IMR-90 (cell line): ENCODE measurements around the gene COL28A1. TPM values are rescaled to one million over a fixed set of nuclear protein-coding genes. Genes with fewer than 3 reads are reported as not detected.

Experiments
- ATAC-seq: fragments of 200-7000 bp; cut with Tn5 transposase; 2 replicates; pipeline ENCODE4 v1.9.1; 2020; ENCODE audit warnings: low read depth, mild to moderate bottlenecking, moderate library complexity
- BruUV-seq: library from RNA; stranded (reverse); fragments of 400-500 nt; replicated peaks from 2 replicates; lab custom pipeline; 2021; lab: Mats Ljungman, UMichigan
- CTCF ChIA-PET: fragments of 300-600 bp; formaldehyde crosslinking; extraction: SDS; loops from one replicate; lab custom pipeline; 2021; ENCODE audit warnings: antibody characterized with exemption; lab: Yijun Ruan, JAX
- POLR2A ChIA-PET: fragments of 300-600 bp; sonication (Branson Sonifier 250); formaldehyde crosslinking; loops from one replicate; lab custom pipeline; 2022; ENCODE audit warnings: antibody characterized with exemption; ENCODE audit not compliant: unreplicated experiment; lab: Charles Lee
- DNase-seq: peaks from one replicate; pipeline ENCODE4 v3.0.0; 2013
- H2AFZ ChIP-seq: replicated peaks from 2 replicates; pipeline ENCODE3; 2013; ENCODE audit warnings: low read length, mild to moderate bottlenecking; ENCODE audit not compliant: poor library complexity
- H2AK5ac ChIP-seq: 2 replicates; pipeline ENCODE4 v1.6.1; 2013; ENCODE audit warnings: low read depth, low read length, inconsistent platforms
- H2AK9ac ChIP-seq: replicated peaks from 2 replicates; pipeline ENCODE3; 2013; ENCODE audit warnings: mild to moderate bottlenecking, low read depth, low read length, moderate library complexity; ENCODE audit not compliant: poor library complexity
- H2BK120ac ChIP-seq: 2 replicates; pipeline ENCODE4 v1.6.1; 2013; ENCODE audit warnings: low read depth, low read length, inconsistent platforms
- H2BK15ac ChIP-seq: 3 replicates; pipeline ENCODE4 v1.6.1; 2013; ENCODE audit warnings: low read depth, low read length, inconsistent platforms
- H2BK20ac ChIP-seq: 2 replicates; pipeline ENCODE4 v1.6.1; 2013; ENCODE audit warnings: low read depth, mild to moderate bottlenecking, inconsistent platforms, low read length, moderate library complexity
- H2BK5ac ChIP-seq: 2 replicates; pipeline ENCODE4 v1.6.1; 2013; ENCODE audit warnings: mild to moderate bottlenecking, low read depth, low read length, inconsistent platforms; ENCODE audit not compliant: poor library complexity, severe bottlenecking
- H3K14ac ChIP-seq: replicated peaks from 2 replicates; pipeline ENCODE4 v1.6.1; 2013; ENCODE audit warnings: low read depth, low read length, inconsistent platforms
- H3K18ac ChIP-seq: 2 replicates; pipeline ENCODE4 v1.6.1; 2013; ENCODE audit warnings: low read depth, low read length, control low read depth
- H3K23ac ChIP-seq: 2 replicates; pipeline ENCODE4 v1.6.1; 2013; ENCODE audit warnings: low read depth, low read length, inconsistent platforms
- H3K27ac ChIP-seq: 2 replicates; pipeline ENCODE4 v1.5.1; 2013; ENCODE audit warnings: mild to moderate bottlenecking, control low read depth, low read length; ENCODE audit not compliant: insufficient read depth
- H3K27me3 ChIP-seq: 2 replicates; pipeline ENCODE4 v1.6.1; 2013; ENCODE audit warnings: low read length; ENCODE audit not compliant: control insufficient read depth, insufficient read depth
- H3K36me3 ChIP-seq: 2 replicates; pipeline ENCODE4 v1.6.1; 2013; ENCODE audit warnings: low read length, mixed read lengths; ENCODE audit not compliant: control insufficient read depth, insufficient read depth
- H3K4ac ChIP-seq: 2 replicates; pipeline ENCODE4 v1.6.1; 2013; ENCODE audit warnings: low read depth, low read length, inconsistent platforms
- H3K4me1 ChIP-seq: 2 replicates; pipeline ENCODE4 v1.6.1; 2013; ENCODE audit warnings: low read length, mixed read lengths; ENCODE audit not compliant: control insufficient read depth, insufficient read depth
- H3K4me2 ChIP-seq: 2 replicates; pipeline ENCODE4 v1.6.1; 2013; ENCODE audit warnings: low read depth, mild to moderate bottlenecking, control low read depth, low read length, moderate library complexity
- H3K4me3 ChIP-seq: 2 replicates; pipeline ENCODE4 v1.5.1; 2013; ENCODE audit warnings: low read depth, mild to moderate bottlenecking, control low read depth, low read length, moderate library complexity; ENCODE audit not compliant: insufficient read depth
- H3K56ac ChIP-seq: 2 replicates; pipeline ENCODE4 v1.6.1; 2013; ENCODE audit warnings: low read length, inconsistent platforms; ENCODE audit not compliant: insufficient read depth; ENCODE audit errors: extremely low read depth
- H3K79me1 ChIP-seq, 2 experiments: 2 replicates each; pipeline ENCODE4 v1.6.1; 2013; ENCODE audit warnings: low read length in 2 of 2, inconsistent platforms in 1 of 2, low read depth in 1 of 2
- H3K9ac ChIP-seq: 2 replicates; pipeline ENCODE4 v1.6.1; 2013; ENCODE audit warnings: low read depth, low read length, control low read depth
- H3K9me1 ChIP-seq: 2 replicates; pipeline ENCODE4 v1.6.1; 2013; ENCODE audit warnings: low read length, inconsistent platforms; ENCODE audit not compliant: insufficient read depth
- H3K9me3 ChIP-seq: 2 replicates; pipeline ENCODE4 v1.6.1; 2013; ENCODE audit warnings: low read length; ENCODE audit not compliant: control insufficient read depth, insufficient read depth
- H4K20me1 ChIP-seq: 2 replicates; pipeline ENCODE4 v1.6.1; 2013; ENCODE audit warnings: low read length, inconsistent platforms; ENCODE audit not compliant: insufficient read depth
- H4K5ac ChIP-seq: 2 replicates; pipeline ENCODE4 v1.6.1; 2013; ENCODE audit warnings: mild to moderate bottlenecking, low read depth, low read length, control low read depth
- H4K8ac ChIP-seq, 2 experiments: 2 replicates each; pipeline ENCODE4 v1.6.1; 2013; ENCODE audit warnings: low read depth in 2 of 2, low read length in 2 of 2, control low read depth in 1 of 2, inconsistent platforms in 1 of 2
- H4K91ac ChIP-seq: 2 replicates; pipeline ENCODE4 v1.6.1; 2013; ENCODE audit warnings: low read depth, low read length, inconsistent platforms; ENCODE audit not compliant: insufficient read depth
- BHLHE40 ChIP-seq: fragments of 150-350 bp; IDR thresholded peaks from 2 replicates; pipeline ENCODE4 v1.6.1; 2016; ENCODE audit warnings: mild to moderate bottlenecking, low read depth, low read length
- CEBPB ChIP-seq: IDR thresholded peaks from 2 replicates; pipeline ENCODE4 v1.6.1; 2012; ENCODE audit warnings: low read depth, low read length, improper control_type of control experiment
- CHD1 ChIP-seq: IDR thresholded peaks from 2 replicates; pipeline ENCODE4 v1.6.1; 2012; ENCODE audit warnings: low read depth, low read length, improper control_type of control experiment
- MAZ ChIP-seq: IDR thresholded peaks from 2 replicates; pipeline ENCODE4 v1.6.1; 2012; ENCODE audit warnings: low read depth, mild to moderate bottlenecking, low read length, improper control_type of control experiment, moderate library complexity, borderline replicate concordance
- NFE2L2 ChIP-seq: fragments of 150-350 bp; IDR thresholded peaks from 2 replicates; pipeline ENCODE4 v1.6.1; 2016; ENCODE audit warnings: low read depth, mild to moderate bottlenecking, low read length
- POLR2A ChIP-seq: IDR thresholded peaks from 2 replicates; pipeline ENCODE4 v1.6.1; 2012; ENCODE audit warnings: mild to moderate bottlenecking, low read depth, low read length
- RAD21 ChIP-seq: IDR thresholded peaks from 2 replicates; pipeline ENCODE4 v1.6.1; 2012; ENCODE audit warnings: low read length, improper control_type of control experiment
- RCOR1 ChIP-seq: IDR thresholded peaks from 2 replicates; pipeline ENCODE4 v1.6.1; 2012; ENCODE audit warnings: mild to moderate bottlenecking, low read length, improper control_type of control experiment; ENCODE audit not compliant: insufficient replicate concordance
- RFX5 ChIP-seq: IDR thresholded peaks from 2 replicates; pipeline ENCODE4 v1.8.0; 2012; ENCODE audit warnings: low read depth, mild to moderate bottlenecking, low read length, moderate library complexity
- USF2 ChIP-seq: fragments of 150-350 bp; IDR thresholded peaks from 2 replicates; pipeline ENCODE4 v1.6.1; 2017; ENCODE audit warnings: mild to moderate bottlenecking, antibody characterized with exemption, low read length, low read depth
- WGBS, 2 experiments: methylation state at CpG; one replicate each; pipeline versions ENCODE4 v1.1.5 to v1.1.7; 2013; ENCODE audit warnings: missing lambda C conversion rate in 2 of 2; ENCODE audit not compliant: insufficient read length in 1 of 2; ENCODE audit errors: extremely low coverage in 2 of 2; 5-methylcytosine and 5-hydroxymethylcytosine counted together
- dilution Hi-C: fragments of 300-500 bp; cut with HindIII; formaldehyde crosslinking; loops from one replicate; pipeline ENCODE4 v1.14.3; 2018; ENCODE audit warnings: low sequenced_read_pairs; ENCODE audit not compliant: unreplicated experiment
- in situ Hi-C: fragments of 300-500 bp; cut with MboI; formaldehyde crosslinking; loops from 3 replicates; pipeline ENCODE4 v1.14.3; 2019; ENCODE audit warnings: low sequenced_read_pairs, inconsistent platforms, mixed read lengths
- intact Hi-C: fragments of 100-400 bp; cut with micrococcal nuclease; formaldehyde crosslinking; loops from 2 replicates; pipeline ENCODE4 v1.10.0; 2022
- polyA plus RNA-seq, 3 experiments: library from polyadenylated mRNA; depleted of rRNA; stranded (reverse); fragments of >200 nt; gene quantifications; 2 replicates each; pipeline ENCODE4 v1.2.3, GENCODE V29; 2012; ENCODE audit warnings: low replicate concordance in 1 of 3
- total RNA-seq: library from RNA; depleted of rRNA; stranded (reverse); fragments of >200 nt; gene quantifications from 2 replicates; pipeline ENCODE4 v1.2.3, GENCODE V29; 2012

Gene COL28A1
- total and polyA plus RNA-seq, 2 of the 4 experiments (the other 2 are of a cell fraction): under 0.01 to 0.05 TPM

GRCh38 chr7:7527047-7527446, 8.6 kb downstream of the COL28A1 start:
- in situ Hi-C loops: no loop called here
- Histone ChIP-seq H3K9me3 (no peaks in the 10 kb centered on the region), H2AK9ac (no peak overlapping the region), H4K5ac (no peak overlapping the region), H4K91ac (no peak overlapping the region), H3K27ac (no peak overlapping the region), H3K36me3 (no peaks in the 10 kb centered on the region), H2AFZ (no peak overlapping the region), H2BK5ac (no peak overlapping the region), H4K8ac (no peak overlapping the region), H3K23ac (no peak overlapping the region), H2BK15ac (no peak overlapping the region), H2BK120ac (no peak overlapping the region), H3K56ac (no peak overlapping the region), H3K14ac (no peak overlapping the region), H3K79me1 (no peaks in the 10 kb centered on the region), H3K4me2 (no peak overlapping the region), H3K4ac (no peak overlapping the region), H2AK5ac (no peak overlapping the region), H3K4me3 (no peak overlapping the region), H2BK20ac (no peak overlapping the region), H4K20me1 (no peaks in the 10 kb centered on the region), H3K9ac (no peak overlapping the region), H3K4me1 (no peaks in the 10 kb centered on the region), H3K18ac (no peak overlapping the region), H3K9me1 (no peaks in the 10 kb centered on the region), H3K27me3 (no peaks in the 10 kb centered on the region)
- TF ChIP-seq NFE2L2 (no peak), USF2 (no peak), CEBPB (no peak), MAZ (no peak), RAD21 (no peak), CHD1 (no peak), POLR2A (no peak), RCOR1 (no peak), RFX5 (no peak), BHLHE40 (no peak)
- dilution Hi-C loops: no loop called here
- no peak for ATAC-seq
- no TSS peak for BruUV-seq
- 80% methylated on average over 1 of the region's 3 CpGs; no CpG with 5 or more reads in 1 of the 2 experiments for WGBS, 2 experiments
- DNase-seq: no peak
- intact Hi-C loops: no loop called here
- ChIA-PET POLR2A (no interaction called here), CTCF (no interaction called here)
